H1 (cell line): ENCODE data around the gene FBXL5. TPM values are rescaled to one million over a fixed set of nuclear protein-coding genes. Genes with fewer than 3 reads are reported as not detected.

Experiments
- ASH2L ChIP-seq: fragments of 200-600, 300-600 bp; sonication (generic); IDR thresholded peaks from one replicate; pipeline ENCODE4 v1.7.1; 2017; ENCODE audit warnings: low read length
- KDM1A ChIP-seq: fragments of 200-600, 300-600 bp; sonication (generic); IDR thresholded peaks from 2 replicates; pipeline ENCODE4 v1.7.1; 2016; ENCODE audit warnings: mild to moderate bottlenecking, low read length, borderline replicate concordance
- polyA plus RNA-seq, 7 experiments: library from polyadenylated mRNA; depleted of rRNA in 3 of 7; stranded (reverse) in 5 of 7; unstranded in 2 of 7; fragments of >200 nt in 5 of 7; fragments of 200-250 nt in 2 of 7; gene quantifications; 1 replicate in 5 of 7; 2 replicates in 1 of 7; 4 replicates in 1 of 7; pipeline versions ENCODE4 v1.2.1 to v1.2.3, GENCODE V29; 2011 to 2013; ENCODE audit warnings: missing spikeins in 2 of 7, mixed read lengths in 2 of 7
- total RNA-seq: library from RNA; stranded (reverse); fragmentation: NEBNext Ultra II Directional; extraction: Animal tissue kit (Norgen Biotek cat#: 25700); gene quantifications from 2 replicates; pipeline ENCODE4 v1.2.1, GENCODE V29; 2021
- TF ChIP-seq, protein P1 (sequence below): fragments of 300-600 bp; sonication (generic); IDR thresholded peaks from 2 replicates; pipeline ENCODE4 v1.7.1; 2012; ENCODE audit warnings: low read length, moderate library complexity, mild to moderate bottlenecking, inconsistent platforms; ENCODE audit not compliant: insufficient replicate concordance

Gene FBXL5
- total and polyA plus RNA-seq, 2 of the 8 experiments (the other 6 are each of a cell fraction or from before 2014, with no cell fraction given), result 34.6 to 62.7 TPM

DNA sequence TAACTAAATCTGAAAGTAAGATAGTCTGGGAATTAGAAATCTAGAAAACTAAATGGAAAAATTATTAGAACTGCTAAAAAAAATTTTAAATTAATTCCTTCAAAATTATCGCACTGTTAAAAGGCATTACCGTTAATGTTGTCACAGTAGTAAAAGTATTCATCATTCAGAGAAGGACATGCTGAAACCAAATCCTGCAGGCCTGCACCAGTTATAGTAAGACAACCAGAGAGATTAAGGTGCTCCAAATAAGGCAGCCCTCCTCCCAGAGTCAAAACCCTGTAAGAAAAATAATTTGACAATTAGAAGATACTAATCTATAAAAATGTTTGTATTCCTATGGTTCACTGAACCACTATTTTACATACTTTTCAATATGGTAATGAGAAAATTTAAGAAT lies 43.0 kb downstream of the FBXL5 start (continued):
- TF ChIP-seq, protein P1, sequence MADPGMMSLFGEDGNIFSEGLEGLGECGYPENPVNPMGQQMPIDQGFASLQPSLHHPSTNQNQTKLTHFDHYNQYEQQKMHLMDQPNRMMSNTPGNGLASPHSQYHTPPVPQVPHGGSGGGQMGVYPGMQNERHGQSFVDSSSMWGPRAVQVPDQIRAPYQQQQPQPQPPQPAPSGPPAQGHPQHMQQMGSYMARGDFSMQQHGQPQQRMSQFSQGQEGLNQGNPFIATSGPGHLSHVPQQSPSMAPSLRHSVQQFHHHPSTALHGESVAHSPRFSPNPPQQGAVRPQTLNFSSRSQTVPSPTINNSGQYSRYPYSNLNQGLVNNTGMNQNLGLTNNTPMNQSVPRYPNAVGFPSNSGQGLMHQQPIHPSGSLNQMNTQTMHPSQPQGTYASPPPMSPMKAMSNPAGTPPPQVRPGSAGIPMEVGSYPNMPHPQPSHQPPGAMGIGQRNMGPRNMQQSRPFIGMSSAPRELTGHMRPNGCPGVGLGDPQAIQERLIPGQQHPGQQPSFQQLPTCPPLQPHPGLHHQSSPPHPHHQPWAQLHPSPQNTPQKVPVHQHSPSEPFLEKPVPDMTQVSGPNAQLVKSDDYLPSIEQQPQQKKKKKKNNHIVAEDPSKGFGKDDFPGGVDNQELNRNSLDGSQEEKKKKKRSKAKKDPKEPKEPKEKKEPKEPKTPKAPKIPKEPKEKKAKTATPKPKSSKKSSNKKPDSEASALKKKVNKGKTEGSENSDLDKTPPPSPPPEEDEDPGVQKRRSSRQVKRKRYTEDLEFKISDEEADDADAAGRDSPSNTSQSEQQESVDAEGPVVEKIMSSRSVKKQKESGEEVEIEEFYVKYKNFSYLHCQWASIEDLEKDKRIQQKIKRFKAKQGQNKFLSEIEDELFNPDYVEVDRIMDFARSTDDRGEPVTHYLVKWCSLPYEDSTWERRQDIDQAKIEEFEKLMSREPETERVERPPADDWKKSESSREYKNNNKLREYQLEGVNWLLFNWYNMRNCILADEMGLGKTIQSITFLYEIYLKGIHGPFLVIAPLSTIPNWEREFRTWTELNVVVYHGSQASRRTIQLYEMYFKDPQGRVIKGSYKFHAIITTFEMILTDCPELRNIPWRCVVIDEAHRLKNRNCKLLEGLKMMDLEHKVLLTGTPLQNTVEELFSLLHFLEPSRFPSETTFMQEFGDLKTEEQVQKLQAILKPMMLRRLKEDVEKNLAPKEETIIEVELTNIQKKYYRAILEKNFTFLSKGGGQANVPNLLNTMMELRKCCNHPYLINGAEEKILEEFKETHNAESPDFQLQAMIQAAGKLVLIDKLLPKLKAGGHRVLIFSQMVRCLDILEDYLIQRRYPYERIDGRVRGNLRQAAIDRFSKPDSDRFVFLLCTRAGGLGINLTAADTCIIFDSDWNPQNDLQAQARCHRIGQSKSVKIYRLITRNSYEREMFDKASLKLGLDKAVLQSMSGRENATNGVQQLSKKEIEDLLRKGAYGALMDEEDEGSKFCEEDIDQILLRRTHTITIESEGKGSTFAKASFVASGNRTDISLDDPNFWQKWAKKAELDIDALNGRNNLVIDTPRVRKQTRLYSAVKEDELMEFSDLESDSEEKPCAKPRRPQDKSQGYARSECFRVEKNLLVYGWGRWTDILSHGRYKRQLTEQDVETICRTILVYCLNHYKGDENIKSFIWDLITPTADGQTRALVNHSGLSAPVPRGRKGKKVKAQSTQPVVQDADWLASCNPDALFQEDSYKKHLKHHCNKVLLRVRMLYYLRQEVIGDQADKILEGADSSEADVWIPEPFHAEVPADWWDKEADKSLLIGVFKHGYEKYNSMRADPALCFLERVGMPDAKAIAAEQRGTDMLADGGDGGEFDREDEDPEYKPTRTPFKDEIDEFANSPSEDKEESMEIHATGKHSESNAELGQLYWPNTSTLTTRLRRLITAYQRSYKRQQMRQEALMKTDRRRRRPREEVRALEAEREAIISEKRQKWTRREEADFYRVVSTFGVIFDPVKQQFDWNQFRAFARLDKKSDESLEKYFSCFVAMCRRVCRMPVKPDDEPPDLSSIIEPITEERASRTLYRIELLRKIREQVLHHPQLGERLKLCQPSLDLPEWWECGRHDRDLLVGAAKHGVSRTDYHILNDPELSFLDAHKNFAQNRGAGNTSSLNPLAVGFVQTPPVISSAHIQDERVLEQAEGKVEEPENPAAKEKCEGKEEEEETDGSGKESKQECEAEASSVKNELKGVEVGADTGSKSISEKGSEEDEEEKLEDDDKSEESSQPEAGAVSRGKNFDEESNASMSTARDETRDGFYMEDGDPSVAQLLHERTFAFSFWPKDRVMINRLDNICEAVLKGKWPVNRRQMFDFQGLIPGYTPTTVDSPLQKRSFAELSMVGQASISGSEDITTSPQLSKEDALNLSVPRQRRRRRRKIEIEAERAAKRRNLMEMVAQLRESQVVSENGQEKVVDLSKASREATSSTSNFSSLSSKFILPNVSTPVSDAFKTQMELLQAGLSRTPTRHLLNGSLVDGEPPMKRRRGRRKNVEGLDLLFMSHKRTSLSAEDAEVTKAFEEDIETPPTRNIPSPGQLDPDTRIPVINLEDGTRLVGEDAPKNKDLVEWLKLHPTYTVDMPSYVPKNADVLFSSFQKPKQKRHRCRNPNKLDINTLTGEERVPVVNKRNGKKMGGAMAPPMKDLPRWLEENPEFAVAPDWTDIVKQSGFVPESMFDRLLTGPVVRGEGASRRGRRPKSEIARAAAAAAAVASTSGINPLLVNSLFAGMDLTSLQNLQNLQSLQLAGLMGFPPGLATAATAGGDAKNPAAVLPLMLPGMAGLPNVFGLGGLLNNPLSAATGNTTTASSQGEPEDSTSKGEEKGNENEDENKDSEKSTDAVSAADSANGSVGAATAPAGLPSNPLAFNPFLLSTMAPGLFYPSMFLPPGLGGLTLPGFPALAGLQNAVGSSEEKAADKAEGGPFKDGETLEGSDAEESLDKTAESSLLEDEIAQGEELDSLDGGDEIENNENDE, result no peak
- TF ChIP-seq ASH2L, result no peak
- no peak for TF ChIP-seq KDM1A
